ENCODE results near the gene HAPSTR1. TPM values are rescaled to one million over a fixed set of nuclear protein-coding genes. Genes with fewer than 3 reads are reported as not detected.

Gene HAPSTR1
- polyA plus RNA-seq, 4 donors, result 11.6 to 31.8 (median 15.0) TPM

GRCh38 chr16:9095656-9096397 lies 4.4 kb downstream of the HAPSTR1 start:
- FAIRE-seq (no peak), DNase-seq (no peak)
- WGBS, 3 donors, result 18 to 47% (median 44%) methylated on average over 1 of the region's 1 CpG
- Histone ChIP-seq H3K4me3 (ENCODE audit: low read depth in 1 of 3, low read length in 3 of 3) (no peak overlapping the region), H3K4me1 (ENCODE audit: control insufficient read depth in 3 of 3, insufficient read depth in 2 of 3, low read depth in 1 of 3, low read length in 2 of 3) (peaks cover 18 to 44% (median 24%) of the 10 kb centered on the region in 3 donors), H3K9me3 (ENCODE audit: control insufficient read depth in 2 of 2, insufficient read depth in 1 of 2, low read depth in 1 of 2, low read length in 1 of 2) (no peaks in the 10 kb centered on the region), H3K36me3 (ENCODE audit: control insufficient read depth in 3 of 3, insufficient read depth in 2 of 3, low read depth in 1 of 3, low read length in 3 of 3) (peaks cover 0 to 30% (median 12%) of the 10 kb centered on the region in 3 donors), H3K27ac (ENCODE audit: low read depth in 1 of 3, low read length in 2 of 3) (peak overlapping the region in 1 of 3 donors; percentile 3), H3K27me3 (ENCODE audit: control insufficient read depth in 3 of 3, insufficient read depth in 3 of 3, low read length in 3 of 3) (no peaks in the 10 kb centered on the region)

- Histone ChIP-seq H3K4me1 (ENCODE audit: control insufficient read depth in 3 of 3, insufficient read depth in 2 of 3, low read depth in 1 of 3, low read length in 2 of 3) (peaks cover 18 to 44% (median 24%) of the 10 kb centered on the region in 3 donors), H3K9me3 (ENCODE audit: control insufficient read depth in 2 of 2, insufficient read depth in 1 of 2, low read depth in 1 of 2, low read length in 1 of 2) (no peaks in the 10 kb centered on the region)
- FAIRE-seq, result no peak
Observed at GRCh38 chr16:9096416-9096952, 5.0 kb downstream of the HAPSTR1 start.

GRCh38 chr16:9097266-9098219 lies 6.1 kb downstream of the HAPSTR1 start:
- Histone ChIP-seq H3K36me3 (ENCODE audit: control insufficient read depth in 3 of 3, insufficient read depth in 2 of 3, low read depth in 1 of 3, low read length in 3 of 3) (peaks cover 0 to 34% (median 16%) of the 10 kb centered on the region in 3 donors), H3K27me3 (ENCODE audit: control insufficient read depth in 3 of 3, insufficient read depth in 3 of 3, low read length in 3 of 3) (no peaks in the 10 kb centered on the region), H3K4me3 (ENCODE audit: low read depth in 1 of 3, low read length in 3 of 3) (no peak overlapping the region), H3K9me3 (ENCODE audit: control insufficient read depth in 2 of 2, insufficient read depth in 1 of 2, low read depth in 1 of 2, low read length in 1 of 2) (no peaks in the 10 kb centered on the region), H3K4me1 (ENCODE audit: control insufficient read depth in 3 of 3, insufficient read depth in 2 of 3, low read depth in 1 of 3, low read length in 2 of 3) (peaks cover 20 to 47% (median 24%) of the 10 kb centered on the region in 3 donors), H3K27ac (ENCODE audit: low read depth in 1 of 3, low read length in 2 of 3) (peak overlapping the region in 1 of 3 donors; percentile 24)
- DNase-seq (no peak), FAIRE-seq (no peak)
- 62 to 71% (median 68%) methylated on average over 10 of the region's 10 CpGs for WGBS, 3 donors

More at GRCh38 chr16:9096416-9096952, 5.0 kb downstream of the HAPSTR1 start:
- peaks cover 0 to 30% (median 14%) of the 10 kb centered on the region in 3 donors for H3K36me3 ChIP-seq (ENCODE audit: control insufficient read depth in 3 of 3, insufficient read depth in 2 of 3, low read depth in 1 of 3, low read length in 3 of 3)
- 59 to 79% (median 69%) methylated on average over 2 of the region's 2 CpGs for WGBS, 3 donors
- no peak for DNase-seq
- H3K27me3 ChIP-seq (ENCODE audit: control insufficient read depth in 3 of 3, insufficient read depth in 3 of 3, low read length in 3 of 3), result no peaks in the 10 kb centered on the region
- H3K27ac ChIP-seq (ENCODE audit: low read depth in 1 of 3, low read length in 2 of 3), result no peak overlapping the region
- H3K4me3 ChIP-seq (ENCODE audit: low read depth in 1 of 3, low read length in 3 of 3), result no peak overlapping the region

GRCh38 chr16:9098377-9099090 lies 7.1 kb downstream of the HAPSTR1 start:
- Histone ChIP-seq H3K36me3 (ENCODE audit: control insufficient read depth in 3 of 3, insufficient read depth in 2 of 3, low read depth in 1 of 3, low read length in 3 of 3) (peaks cover 5 to 32% (median 16%) of the 10 kb centered on the region in 3 donors), H3K4me3 (ENCODE audit: low read depth in 1 of 3, low read length in 3 of 3) (no peak overlapping the region), H3K27me3 (ENCODE audit: control insufficient read depth in 3 of 3, insufficient read depth in 3 of 3, low read length in 3 of 3) (no peaks in the 10 kb centered on the region), H3K27ac (ENCODE audit: low read depth in 1 of 3, low read length in 2 of 3) (peak overlapping the region in 2 of 3 donors; percentile 24 to 45), H3K9me3 (ENCODE audit: control insufficient read depth in 2 of 2, insufficient read depth in 1 of 2, low read depth in 1 of 2, low read length in 1 of 2) (no peaks in the 10 kb centered on the region), H3K4me1 (ENCODE audit: control insufficient read depth in 3 of 3, insufficient read depth in 2 of 3, low read depth in 1 of 3, low read length in 2 of 3) (peaks cover 20 to 47% (median 24%) of the 10 kb centered on the region in 3 donors)
- FAIRE-seq (no peak), DNase-seq (peak; percentile 34 to 89)
- WGBS, 3 donors, result 12 to 34% (median 20%) methylated on average over 4 of the region's 4 CpGs

GRCh38 chr16:9099131-9099625 lies 7.7 kb downstream of the HAPSTR1 start:
- FAIRE-seq (no peak), DNase-seq (peak in 1 of 2 donors; percentile 47)
- 11 to 35% (median 24%) methylated on average over 5 of the region's 5 CpGs for WGBS, 3 donors
- peak overlapping the region in 2 of 3 donors; percentile 22 for H3K27ac ChIP-seq (ENCODE audit: low read depth in 1 of 3, low read length in 2 of 3)
- peaks cover 7 to 38% (median 16%) of the 10 kb centered on the region in 3 donors for H3K36me3 ChIP-seq (ENCODE audit: control insufficient read depth in 3 of 3, insufficient read depth in 2 of 3, low read depth in 1 of 3, low read length in 3 of 3)
- H3K27me3 ChIP-seq (ENCODE audit: control insufficient read depth in 3 of 3, insufficient read depth in 3 of 3, low read length in 3 of 3), result no peaks in the 10 kb centered on the region
- peaks cover 20 to 47% (median 24%) of the 10 kb centered on the region in 3 donors for H3K4me1 ChIP-seq (ENCODE audit: control insufficient read depth in 3 of 3, insufficient read depth in 2 of 3, low read depth in 1 of 3, low read length in 2 of 3)
- no peaks in the 10 kb centered on the region for H3K9me3 ChIP-seq (ENCODE audit: control insufficient read depth in 2 of 2, insufficient read depth in 1 of 2, low read depth in 1 of 2, low read length in 1 of 2)
- no peak overlapping the region for H3K4me3 ChIP-seq (ENCODE audit: low read depth in 1 of 3, low read length in 3 of 3)

- Histone ChIP-seq H3K4me1 (ENCODE audit: control insufficient read depth in 3 of 3, insufficient read depth in 2 of 3, low read depth in 1 of 3, low read length in 2 of 3) (peaks cover 10 to 29% (median 15%) of the 10 kb centered on the region in 3 donors), H3K27ac (ENCODE audit: low read depth in 1 of 3, low read length in 2 of 3) (peak overlapping the region in 1 of 3 donors; percentile 34), H3K9me3 (ENCODE audit: control insufficient read depth in 2 of 2, insufficient read depth in 1 of 2, low read depth in 1 of 2, low read length in 1 of 2) (no peaks in the 10 kb centered on the region), H3K36me3 (ENCODE audit: control insufficient read depth in 3 of 3, insufficient read depth in 2 of 3, low read depth in 1 of 3, low read length in 3 of 3) (peaks cover 9 to 44% (median 11%) of the 10 kb centered on the region in 3 donors), H3K27me3 (ENCODE audit: control insufficient read depth in 3 of 3, insufficient read depth in 3 of 3, low read length in 3 of 3) (no peaks in the 10 kb centered on the region), H3K4me3 (ENCODE audit: low read depth in 1 of 3, low read length in 3 of 3) (no peak overlapping the region)
- no peak for FAIRE-seq
- WGBS, 3 donors, result 44 to 78% (median 72%) methylated on average over 2 of the region's 2 CpGs
- DNase-seq, result no peak
Observed at GRCh38 chr16:9102379-9102778, 10.9 kb downstream of the HAPSTR1 start.

GRCh38 chr16:9102943-9103342 lies 11.5 kb downstream of the HAPSTR1 start:
- Histone ChIP-seq H3K27ac (ENCODE audit: low read depth in 1 of 3, low read length in 2 of 3) (no peak overlapping the region), H3K9me3 (ENCODE audit: control insufficient read depth in 2 of 2, insufficient read depth in 1 of 2, low read depth in 1 of 2, low read length in 1 of 2) (no peaks in the 10 kb centered on the region), H3K4me3 (ENCODE audit: low read depth in 1 of 3, low read length in 3 of 3) (no peak overlapping the region), H3K4me1 (ENCODE audit: control insufficient read depth in 3 of 3, insufficient read depth in 2 of 3, low read depth in 1 of 3, low read length in 2 of 3) (peaks cover 5 to 27% (median 13%) of the 10 kb centered on the region in 3 donors), H3K36me3 (ENCODE audit: control insufficient read depth in 3 of 3, insufficient read depth in 2 of 3, low read depth in 1 of 3, low read length in 3 of 3) (peaks cover 10 to 38% (median 14%) of the 10 kb centered on the region in 3 donors), H3K27me3 (ENCODE audit: control insufficient read depth in 3 of 3, insufficient read depth in 3 of 3, low read length in 3 of 3) (no peaks in the 10 kb centered on the region)
- DNase-seq (no peak), FAIRE-seq (no peak)
- 76 to 92% (median 77%) methylated on average over 13 of the region's 13 CpGs for WGBS, 3 donors
